NK-92 treated with Interleukin-12 subunit alpha and Interleukin-12 subunit beta, amount 100 ng/mL, for 24 hours (cell line): ENCODE data around the gene TECR.
"Not testable (repeated sequence)": the region's sequence is repeated elsewhere in the genome, so short reads cannot be mapped to it uniquely, and the experiment has no call there.

ENCODE experiments used
- DNase-seq: peaks from one replicate; lab custom pipeline; 2025; lab: John Stamatoyannopoulos, UW

Gene TECR

GRCh38 chr19:14585187-14585586 lies 55.8 kb downstream of the TECR start:
- peak; percentile 58 for DNase-seq

- peak; percentile 31 for DNase-seq
These were observed 60.0 kb downstream of the TECR start for GRCh38 chr19:14589433-14589832.

DNA sequence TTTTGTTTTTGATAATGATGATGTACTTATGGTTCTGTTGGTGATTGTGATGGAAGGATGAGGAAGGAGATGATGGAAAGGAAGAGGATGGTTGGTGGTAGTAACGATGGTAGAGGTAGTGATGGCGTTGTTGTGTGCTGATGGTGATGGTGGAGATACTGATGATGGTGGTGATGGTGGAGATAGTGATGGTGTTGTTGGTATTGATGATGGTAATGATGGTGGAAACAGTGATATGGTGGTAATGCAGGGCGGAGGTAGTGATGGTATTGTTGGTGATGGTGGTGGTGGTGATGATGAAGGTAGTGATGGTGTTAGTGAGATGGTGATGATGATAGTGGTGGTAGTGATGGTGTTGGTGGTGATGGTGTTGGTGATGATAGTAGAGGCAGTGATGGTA lies 66.2 kb downstream of the TECR start:
- no peak for DNase-seq

GRCh38 chr19:14599548-14600147 lies 70.3 kb downstream of the TECR start:
- no peak for DNase-seq

DNA sequence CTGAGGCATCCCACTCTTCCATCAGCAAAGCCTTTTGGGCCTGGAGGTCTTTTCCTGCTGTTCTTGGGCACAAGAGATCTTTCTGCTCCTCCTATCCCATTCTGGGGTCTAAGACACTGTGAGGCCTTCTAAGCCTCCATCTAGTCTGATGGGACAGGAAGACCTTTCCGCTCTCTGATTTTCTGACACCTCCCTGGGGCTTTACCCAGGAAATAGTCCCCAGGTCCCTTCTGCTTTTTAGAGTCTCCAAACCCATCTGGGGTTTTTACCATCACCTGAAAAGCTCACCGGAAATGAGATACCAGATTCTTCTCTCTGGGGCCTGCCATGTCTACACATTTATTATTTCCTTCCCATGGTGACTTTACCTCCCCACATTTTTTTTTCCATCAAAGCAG lies 74.6 kb downstream of the TECR start:
- DNase-seq, result no peak

DNA sequence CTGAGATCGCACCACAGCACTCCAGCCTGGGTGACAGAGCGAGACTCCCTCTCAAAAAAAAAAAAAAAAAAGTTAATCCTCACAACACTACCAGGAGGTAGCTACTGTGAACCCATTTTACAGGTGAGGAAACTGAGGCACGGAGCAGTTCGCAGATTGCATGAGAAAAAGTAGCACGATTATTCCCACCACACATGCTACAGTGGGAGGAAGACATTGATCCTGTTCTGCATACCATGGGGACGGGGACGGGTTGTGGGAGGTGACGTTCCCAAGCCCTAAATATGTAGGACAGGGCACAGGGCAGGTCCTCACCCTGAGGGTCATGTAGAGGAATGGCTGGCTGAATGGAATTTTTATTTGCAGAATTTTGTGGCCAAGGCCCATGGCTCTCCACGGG lies 77.2 kb downstream of the TECR start:
- DNase-seq, result no peak

DNA sequence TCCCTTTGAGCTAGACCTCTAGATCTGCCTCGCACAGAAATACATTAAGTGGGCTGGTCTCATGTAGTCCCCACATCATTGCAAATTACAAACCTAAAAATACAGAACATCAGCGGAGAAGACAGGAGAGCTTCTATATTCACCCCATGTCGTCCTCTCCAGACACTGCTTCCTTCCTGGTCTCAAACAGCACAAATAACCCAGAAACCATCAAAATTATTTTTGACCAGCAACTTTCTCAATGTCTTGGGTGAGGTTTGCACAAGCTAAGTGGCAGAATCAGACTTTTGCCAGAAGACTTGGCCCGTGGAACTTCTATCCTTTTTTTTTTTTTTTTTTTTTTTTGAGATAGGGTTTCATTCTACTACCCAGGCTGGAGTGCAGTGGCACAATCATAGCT lies 81.7 kb downstream of the TECR start:
- DNase-seq, result no peak

DNA sequence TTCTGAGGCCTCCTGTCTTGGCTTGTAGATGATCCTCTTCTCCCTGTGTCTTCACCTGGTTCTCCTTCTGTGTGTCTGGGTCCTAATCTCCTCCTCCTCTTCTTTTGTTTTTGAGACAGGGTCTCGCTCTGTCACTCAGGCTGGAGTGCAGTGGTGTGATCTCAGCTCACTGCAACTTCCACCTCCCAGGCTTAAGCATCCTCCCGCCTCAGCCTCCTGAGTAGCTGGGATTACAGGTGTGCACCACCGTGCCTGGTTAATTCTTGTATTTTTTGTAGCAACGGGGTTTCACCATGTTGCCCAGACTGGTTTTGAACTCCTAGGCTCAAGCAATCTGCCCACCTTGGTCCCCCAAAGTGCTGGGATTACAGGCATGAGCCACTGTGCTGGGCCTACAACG lies 82.8 kb downstream of the TECR start:
- not testable (repeated sequence) for DNase-seq

DNA sequence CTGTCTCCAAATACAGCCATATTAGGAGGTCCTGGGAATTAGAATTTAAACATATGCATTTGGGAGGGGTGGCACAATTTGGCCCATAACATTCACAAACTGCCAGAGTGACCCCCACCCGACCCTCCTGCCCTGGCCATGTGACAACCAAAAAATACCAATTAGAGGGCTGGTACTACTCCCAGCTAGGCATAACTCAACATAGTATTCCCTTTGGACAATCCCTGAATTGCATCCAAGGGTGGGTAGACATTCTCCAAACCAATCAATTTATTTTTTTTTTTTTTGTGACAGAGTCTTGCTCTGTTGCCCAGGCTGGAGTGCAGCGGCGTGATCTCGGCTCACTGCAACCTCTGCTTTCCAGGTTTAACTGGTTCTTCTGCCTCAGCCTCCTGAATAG lies 83.3 kb downstream of the TECR start:
- no peak for DNase-seq

DNA sequence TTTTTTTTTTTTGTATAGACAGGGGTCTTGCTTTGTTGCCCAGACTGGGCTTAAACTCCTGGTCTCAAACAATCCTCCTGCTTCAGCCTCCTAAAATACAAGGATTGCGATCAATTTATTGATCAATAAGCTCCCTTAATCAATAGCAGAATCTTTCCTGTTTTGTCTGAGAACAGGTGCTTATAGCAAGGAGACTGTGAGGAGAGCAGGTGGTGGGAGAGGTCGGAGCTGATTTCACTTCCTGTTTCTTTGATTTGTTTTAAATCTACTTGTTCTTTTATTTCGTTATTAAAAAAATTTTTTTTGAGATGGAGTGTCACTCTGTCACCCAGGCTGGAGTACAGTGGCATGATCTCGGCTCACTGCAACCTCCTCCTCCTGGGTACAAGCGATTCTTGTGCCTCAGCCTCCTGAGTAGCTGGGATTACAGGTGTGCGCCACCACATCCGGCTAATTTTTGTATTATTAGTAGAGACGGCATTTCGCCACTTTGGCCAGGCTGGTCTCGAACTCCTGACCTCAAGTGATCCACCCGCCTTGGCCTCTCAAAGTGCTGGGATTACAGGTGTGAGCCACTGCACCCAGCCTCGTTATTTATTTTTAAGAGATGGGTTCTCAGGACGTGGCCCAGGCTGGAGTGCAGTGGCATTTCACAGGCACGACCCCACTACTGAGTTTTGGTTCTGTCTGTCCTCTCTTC lies 84.2 kb downstream of the TECR start:
- not testable (repeated sequence) for DNase-seq

DNA sequence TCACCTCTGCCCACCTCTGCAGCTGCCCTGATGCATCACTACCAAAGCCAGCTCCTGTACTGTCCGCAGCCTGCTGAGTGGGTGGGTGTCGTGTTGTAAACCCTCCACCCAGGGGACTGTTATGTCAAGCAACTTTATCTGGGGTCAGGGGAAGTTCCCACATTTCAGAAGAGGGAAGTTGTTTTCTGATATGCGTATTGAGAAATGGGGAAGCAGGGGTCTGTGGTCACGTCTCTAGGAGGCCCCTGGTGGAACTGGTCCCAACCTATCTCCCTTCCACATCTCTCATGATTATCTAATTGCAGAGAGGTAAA lies 84.7 kb downstream of the TECR start:
- no peak for DNase-seq
